Activated CD4-positive, alpha-beta T cell treated with anti-CD3 and anti-CD28 coated beads for 1 hour (primary cell): ENCODE measurements around the gene RMI2.
"Not testable (repeated sequence)": the region's sequence is repeated elsewhere in the genome, so short reads cannot be mapped to it uniquely, and the experiment has no call there.

Source experiments
- DNase-seq: peaks from one replicate; pipeline ENCODE4 v3.0.0-alpha.2; 2020

RMI2 gene

DNA sequence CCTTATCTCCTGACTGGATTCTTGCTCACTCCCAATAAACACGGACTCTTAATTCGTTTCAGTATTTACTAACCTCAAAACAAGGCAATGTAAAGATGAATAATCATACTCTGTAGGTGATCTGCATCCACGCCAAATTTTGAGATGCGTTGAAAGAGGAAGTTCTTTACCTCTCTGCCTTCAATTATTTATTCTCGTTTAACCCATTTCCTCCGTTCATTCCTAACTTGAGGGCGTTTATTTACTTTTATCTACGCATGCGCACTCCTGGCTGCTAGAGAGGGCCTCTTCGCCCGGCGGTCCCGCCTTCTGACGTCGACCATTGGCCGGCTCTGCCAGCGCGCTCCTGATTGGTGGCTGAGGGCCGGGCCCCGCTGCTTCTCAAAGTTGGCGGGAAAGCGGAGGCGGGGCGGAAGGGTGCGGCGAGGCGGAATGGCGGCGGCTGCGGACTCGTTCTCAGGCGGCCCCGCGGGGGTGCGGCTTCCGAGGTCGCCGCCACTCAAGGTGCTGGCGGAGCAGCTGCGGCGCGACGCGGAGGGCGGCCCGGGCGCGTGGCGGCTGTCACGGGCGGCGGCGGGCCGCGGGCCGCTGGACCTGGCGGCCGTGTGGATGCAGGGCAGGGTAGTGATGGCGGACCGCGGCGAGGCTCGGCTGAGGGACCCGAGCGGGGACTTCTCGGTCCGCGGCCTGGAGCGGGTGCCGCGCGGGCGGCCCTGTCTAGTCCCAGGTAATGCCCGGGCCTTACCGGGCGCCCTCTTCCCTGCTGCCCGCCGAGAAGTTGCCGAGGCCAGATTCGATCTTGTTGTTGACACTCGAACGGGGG is at the start of gene RMI2:
Gene RMI2 (plus strand): TSS at position 420 of the 823 bp plus-strand sequence. CDS start 13 bp downstream, at position 433.
- DNase-seq: peak; percentile 92

DNA sequence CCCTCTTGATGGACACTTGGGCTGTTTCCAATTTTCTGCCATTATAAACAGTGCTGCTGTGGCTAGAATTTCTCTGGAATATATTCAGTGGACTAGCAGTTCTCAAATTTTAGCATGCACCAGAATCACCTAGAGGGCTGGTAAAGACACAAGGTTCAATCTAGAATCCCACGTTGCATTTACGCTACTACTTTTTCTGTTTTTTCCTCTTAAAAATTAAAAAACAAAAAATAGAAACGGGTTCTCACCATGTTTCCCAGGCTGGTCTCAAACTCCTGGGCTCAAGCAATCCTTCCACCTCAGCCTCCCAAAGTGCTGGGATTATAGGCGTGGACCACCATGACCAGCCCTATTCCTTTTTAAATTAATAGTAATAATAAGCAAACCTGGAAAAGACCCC is 49.6 kb upstream of the RMI2 start:
- DNase-seq: no peak

GRCh38 chr16:11296351-11296705 is 48.9 kb upstream of the RMI2 start:
- DNase-seq: no peak

DNA sequence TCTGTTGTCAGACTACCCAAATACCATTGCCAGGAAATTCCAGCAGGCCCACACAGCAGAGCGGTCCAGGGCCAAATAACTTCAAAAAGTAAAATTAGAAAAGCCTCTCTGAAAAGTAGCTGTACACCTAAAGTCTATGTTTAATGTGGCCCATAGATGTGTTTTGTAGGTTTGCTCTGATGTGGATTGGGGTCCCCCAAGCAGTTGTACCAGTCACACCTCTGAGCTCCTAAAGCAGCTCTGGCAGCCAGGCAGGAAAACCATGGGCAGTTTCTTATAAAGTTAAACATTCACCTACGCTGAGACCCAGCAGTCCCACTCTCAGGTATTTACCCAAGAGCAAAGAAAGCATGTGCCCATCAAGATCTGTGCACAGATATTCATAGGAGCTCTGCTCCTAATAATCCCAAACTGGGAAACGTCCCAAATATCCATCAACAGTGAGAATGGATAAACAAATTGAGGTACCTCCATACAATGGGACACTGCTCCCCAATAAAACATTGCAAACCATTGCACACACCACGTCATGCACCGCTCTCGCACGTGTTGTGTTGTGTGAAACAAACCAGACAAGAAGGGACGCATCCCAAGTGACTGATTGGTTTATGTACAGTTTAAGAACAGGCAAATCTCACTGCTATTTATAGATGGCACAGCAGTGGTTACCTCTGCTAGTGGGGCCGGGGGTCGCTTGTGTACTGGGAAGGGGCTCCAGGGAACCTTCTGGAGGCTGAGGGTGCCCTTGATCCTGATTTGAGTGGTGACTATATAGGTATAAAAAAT is 48.4 kb upstream of the RMI2 start:
- DNase-seq: no peak

DNA sequence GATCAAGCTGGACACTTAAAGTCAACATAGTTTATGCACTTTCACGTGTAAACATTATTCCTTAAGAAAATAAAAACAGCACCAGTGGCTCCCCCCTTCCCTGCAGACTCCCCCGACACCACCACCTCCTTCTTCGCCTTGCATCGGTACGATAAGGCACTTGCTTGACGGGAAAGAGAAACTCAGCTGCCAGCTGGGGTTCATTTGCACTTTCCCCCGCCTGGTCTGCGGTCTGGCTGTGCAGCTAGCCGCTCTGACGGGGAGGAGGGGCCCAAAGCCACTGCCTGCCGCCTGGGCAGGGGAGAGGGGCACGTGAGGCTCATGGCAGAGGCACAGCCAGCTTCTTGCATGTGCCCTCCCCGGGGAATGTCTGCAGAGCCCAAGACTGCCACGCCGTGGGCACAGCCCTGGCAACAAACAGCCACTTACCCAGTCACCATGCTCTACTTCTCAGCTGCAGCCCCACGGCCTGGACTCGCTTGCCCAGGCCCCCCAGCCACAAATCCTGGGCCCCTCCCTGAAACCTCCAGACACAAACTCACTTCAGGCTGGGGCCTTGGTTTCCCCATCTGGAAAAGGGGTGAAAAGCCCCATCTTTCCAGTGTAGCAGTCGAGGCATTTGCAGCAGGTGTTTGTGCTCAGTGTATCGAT is 47.6 kb upstream of the RMI2 start:
- DNase-seq: peak; percentile 68

DNA sequence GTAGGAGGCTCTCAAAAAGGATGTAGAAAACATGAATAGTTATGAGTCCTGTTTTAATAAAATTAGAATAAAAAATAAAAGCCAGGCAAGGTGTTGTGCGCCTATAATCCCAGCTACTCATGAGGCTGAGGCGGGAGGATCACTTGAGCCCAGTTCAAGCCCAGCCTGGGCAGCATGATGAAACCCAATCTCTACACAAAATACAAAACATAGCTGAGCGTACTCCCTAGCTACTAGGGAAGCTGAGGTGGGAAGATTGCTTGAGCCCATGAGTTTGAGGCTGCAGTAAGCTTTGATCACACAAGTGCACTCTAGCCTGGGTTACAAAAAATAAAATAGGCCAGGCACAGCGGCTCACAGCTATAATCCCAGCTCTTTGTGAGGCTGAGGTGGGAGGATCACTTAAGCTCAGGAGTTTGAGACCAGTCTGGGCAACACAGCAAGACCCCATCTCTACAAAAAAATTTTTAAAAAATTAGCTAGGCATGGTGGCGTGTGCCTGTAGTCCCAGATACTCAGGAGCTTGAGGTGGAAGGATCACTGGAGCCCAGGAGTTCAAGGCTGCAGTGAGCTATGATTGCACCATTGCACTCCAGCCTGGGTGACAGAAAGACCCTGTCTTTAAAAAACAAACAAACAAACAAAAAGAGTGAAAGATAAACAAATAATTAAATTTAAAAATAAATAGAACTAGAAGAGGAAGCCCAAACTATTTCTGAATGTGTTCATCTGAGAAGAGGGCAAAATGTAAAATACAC is 46.9 kb upstream of the RMI2 start:
- no peak for DNase-seq

GRCh38 chr16:11298950-11299547 is 46.2 kb upstream of the RMI2 start:
- DNase-seq: not testable (repeated sequence)

GRCh38 chr16:11299865-11300559 is 45.2 kb upstream of the RMI2 start:
- no peak for DNase-seq

GRCh38 chr16:11300560-11300892 is 44.7 kb upstream of the RMI2 start:
- DNase-seq: no peak

DNA sequence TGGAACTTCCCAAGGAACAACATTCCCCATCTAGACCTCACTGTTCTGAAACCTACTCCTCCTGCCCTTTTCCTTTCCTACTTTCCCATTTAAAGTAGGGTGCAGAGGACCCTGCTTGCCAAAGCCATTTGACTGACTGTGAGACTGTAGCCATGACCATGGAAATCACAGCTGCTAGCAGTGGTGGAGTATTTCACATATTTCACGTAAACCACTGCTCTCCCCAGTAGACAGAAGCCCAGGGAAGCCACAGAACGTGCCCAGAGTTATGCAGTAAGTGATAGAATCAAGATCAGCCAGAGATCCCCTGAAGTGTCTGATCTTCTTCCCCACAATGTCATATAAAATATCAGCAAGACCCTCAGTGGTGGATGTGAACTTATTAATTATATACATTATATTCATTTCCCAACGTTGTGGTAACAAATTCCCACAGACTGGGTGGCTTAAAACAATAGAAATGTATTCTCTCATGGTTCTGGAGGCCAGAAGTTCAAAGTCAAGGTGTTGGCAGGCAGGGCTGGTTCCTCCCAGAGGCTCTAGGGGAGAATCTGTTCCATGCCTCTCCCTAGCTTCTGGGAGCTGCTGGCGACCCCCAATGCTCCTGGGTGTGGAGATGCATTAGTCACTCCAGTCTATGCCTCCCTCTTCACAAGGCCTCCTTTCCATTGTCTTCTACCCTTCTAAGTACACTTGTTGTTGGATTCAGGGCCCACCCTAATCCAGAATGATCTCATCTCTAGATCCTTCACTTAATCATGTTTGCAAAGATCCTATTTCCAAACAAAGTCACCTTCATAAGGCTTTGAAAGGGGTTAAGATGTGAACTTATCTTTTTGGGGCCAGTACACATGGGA is 43.4 kb upstream of the RMI2 start:
- no peak for DNase-seq

DNA sequence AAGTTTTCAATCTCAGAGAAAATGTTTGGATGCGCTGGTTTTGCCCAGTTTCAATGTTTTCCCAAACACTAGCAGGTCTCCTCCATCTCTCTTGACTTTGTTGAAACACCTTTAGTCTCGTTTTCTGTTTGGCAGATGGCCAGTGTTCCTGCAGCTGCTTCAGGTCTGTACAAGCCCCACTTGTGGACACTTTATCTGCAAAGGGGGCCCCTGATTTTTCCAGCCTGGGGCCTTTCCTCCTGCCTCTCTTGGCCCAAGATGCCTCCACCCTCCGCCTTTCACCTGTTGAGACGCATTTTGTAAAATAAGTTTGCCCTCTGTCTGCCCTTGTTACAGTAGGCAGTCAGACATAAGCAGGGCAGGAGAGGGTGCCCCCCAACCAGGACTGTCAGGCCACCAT is 42.3 kb upstream of the RMI2 start:
- no peak for DNase-seq

DNA sequence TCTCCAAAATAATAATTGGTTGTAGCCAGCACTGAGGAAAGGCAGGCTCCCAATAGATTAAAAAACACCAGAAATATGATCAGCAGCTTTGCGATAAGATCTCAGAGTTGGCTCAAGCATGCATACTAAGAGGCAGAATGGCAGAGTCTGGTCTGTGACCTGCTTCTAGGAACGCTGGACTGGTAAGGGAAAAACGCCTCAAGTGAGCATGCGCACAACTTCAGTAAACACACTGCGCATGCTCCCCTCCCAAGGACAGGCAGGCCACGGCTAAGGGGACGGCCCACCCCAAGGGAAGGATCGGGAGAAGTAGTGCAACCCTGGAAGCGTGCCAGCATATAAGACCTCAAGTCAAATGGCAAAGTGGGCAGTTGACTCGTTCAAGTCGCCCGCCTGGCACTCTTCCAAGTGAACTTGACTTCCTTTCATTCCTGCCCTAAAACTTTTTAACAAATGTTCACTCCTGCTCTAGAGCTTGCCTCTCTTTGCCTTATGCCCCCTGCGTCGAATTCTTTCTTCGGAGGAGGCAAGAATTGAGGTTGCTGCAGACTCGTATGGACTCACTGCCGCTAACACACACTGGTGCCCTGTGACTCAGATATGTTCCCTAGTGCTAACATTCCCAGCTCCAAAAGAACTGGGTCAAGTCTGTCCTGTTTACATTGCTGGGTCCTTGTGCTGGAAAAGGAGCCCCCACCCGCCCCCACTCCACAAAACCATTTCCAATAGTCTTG is 41.7 kb upstream of the RMI2 start:
- no peak for DNase-seq

GRCh38 chr16:11306381-11306780 is 38.9 kb upstream of the RMI2 start:
- no peak for DNase-seq

- no peak for DNase-seq
These were observed 38.1 kb upstream of the RMI2 start for GRCh38 chr16:11306997-11307638.

DNA sequence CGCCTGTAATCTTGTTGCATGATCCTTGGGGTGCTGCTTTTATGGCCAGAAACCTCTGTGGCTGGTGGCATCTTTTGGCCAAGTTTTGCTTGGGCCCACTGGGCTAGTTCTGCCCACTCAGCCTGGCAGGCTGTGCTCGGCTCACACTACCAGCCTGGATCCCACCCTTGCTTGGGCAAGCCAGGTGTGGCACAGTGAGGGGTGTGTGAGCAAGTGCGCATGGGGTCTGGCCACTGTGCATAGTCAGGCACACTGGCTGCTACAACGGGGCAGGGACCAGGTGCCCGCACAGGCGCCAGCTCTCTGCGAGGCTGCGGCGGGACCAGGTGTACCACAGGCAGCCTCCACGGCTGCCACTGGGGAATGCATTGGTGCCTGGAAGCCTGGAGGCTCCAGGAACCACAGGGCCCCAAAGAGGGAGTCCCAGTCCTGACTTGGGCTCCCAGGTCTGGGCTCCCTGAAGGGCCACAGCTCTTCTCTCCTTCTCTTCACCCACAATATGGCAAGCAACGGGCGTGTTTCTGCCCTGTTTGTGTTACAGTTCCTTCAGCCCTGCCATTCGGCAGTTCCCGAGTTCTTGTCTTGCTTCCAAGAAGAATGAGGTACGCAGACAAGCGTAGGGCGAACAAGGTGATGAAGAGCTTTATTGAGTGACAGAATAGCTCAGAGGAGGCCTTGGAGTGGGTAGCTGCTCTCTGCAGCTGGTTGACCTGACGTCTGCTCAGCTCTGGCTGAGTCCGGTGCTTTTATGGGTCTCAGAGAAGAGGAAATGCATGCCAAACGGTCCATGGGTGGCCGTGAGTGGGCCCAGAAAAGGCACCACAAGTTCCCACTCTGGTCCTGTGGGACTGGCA is 37.4 kb upstream of the RMI2 start:
- no peak for DNase-seq

GRCh38 chr16:11308493-11309283 is 36.6 kb upstream of the RMI2 start:
- no peak for DNase-seq

GRCh38 chr16:11309895-11310633 is 35.2 kb upstream of the RMI2 start:
- no peak for DNase-seq
